GM19438 (cell line): ENCODE data around the gene DPP6.

ENCODE experiments used
- ATAC-seq: cut with Tn5 transposase; IDR thresholded peaks from one replicate; pipeline ENCODE4 v1.9.1; 2021; ENCODE audit warnings: low read depth; ENCODE audit not compliant: unreplicated experiment

Gene DPP6

GRCh38 chr7:154841731-154842331 is 789.6 kb downstream of the DPP6 start:
- ATAC-seq, result no peak

GRCh38 chr7:154842591-154842990 is 790.4 kb downstream of the DPP6 start:
- ATAC-seq, result no peak

- ATAC-seq, result no peak
These were observed 791.6 kb downstream of the DPP6 start for GRCh38 chr7:154843670-154844237.

GRCh38 chr7:154844499-154844898 is 792.3 kb downstream of the DPP6 start:
- ATAC-seq, result no peak

- no peak for ATAC-seq
These were observed 792.8 kb downstream of the DPP6 start for GRCh38 chr7:154844955-154845354.

GRCh38 chr7:154848464-154848863 is 796.3 kb downstream of the DPP6 start:
- no peak for ATAC-seq

- ATAC-seq, result no peak
These were observed 800.0 kb downstream of the DPP6 start for GRCh38 chr7:154852205-154852604.

GRCh38 chr7:154853063-154853726 is 801.0 kb downstream of the DPP6 start:
- ATAC-seq, result no peak

GRCh38 chr7:154853727-154854095 is 801.5 kb downstream of the DPP6 start:
- ATAC-seq, result no peak

GRCh38 chr7:154854836-154855235 is 802.6 kb downstream of the DPP6 start:
- no peak for ATAC-seq

- ATAC-seq, result no peak
These were observed 803.2 kb downstream of the DPP6 start for GRCh38 chr7:154855366-154855765.

GRCh38 chr7:154856733-154857132 is 804.5 kb downstream of the DPP6 start:
- no peak for ATAC-seq

- ATAC-seq, result no peak
These were observed 805.0 kb downstream of the DPP6 start for GRCh38 chr7:154857240-154857639.

- no peak for ATAC-seq
These were observed 805.8 kb downstream of the DPP6 start for GRCh38 chr7:154857728-154858681.

- no peak for ATAC-seq
These were observed 806.8 kb downstream of the DPP6 start for GRCh38 chr7:154858836-154859537.

GRCh38 chr7:154859747-154860620 is 807.8 kb downstream of the DPP6 start:
- ATAC-seq, result no peak

- no peak for ATAC-seq
These were observed 808.6 kb downstream of the DPP6 start for GRCh38 chr7:154860621-154861375.

- ATAC-seq, result no peak
These were observed 809.4 kb downstream of the DPP6 start for GRCh38 chr7:154861589-154861988.
